NCI-H748 treated with DMSO at 0.1 percent for 48 hours (cell line): ENCODE results near the gene TBC1D3I.
"Not testable (repeated sequence)": the region's sequence is repeated elsewhere in the genome, so short reads cannot be mapped to it uniquely, and the experiment has no call there.

Source experiments
- DNase-seq: peaks from one replicate; lab custom pipeline; 2025; lab: John Stamatoyannopoulos, UW

The TBC1D3I gene

DNA sequence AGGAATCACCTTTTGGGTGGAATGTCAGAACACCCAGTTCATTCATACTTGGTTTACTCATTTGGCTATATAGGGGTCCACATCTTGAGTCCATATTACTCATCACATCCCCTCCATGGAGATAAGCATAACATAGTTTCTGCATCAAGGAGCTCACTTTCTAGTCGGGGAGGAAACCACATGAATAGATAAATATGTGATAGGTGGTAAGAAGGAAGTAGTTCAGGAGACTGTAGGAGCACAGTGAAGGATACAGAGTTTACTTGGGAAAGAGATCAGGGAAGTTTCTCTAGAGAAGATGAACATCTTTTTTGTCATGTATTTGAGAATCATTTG is 57.9 kb downstream of the TBC1D3I start:
- DNase-seq = not testable (repeated sequence)

DNA sequence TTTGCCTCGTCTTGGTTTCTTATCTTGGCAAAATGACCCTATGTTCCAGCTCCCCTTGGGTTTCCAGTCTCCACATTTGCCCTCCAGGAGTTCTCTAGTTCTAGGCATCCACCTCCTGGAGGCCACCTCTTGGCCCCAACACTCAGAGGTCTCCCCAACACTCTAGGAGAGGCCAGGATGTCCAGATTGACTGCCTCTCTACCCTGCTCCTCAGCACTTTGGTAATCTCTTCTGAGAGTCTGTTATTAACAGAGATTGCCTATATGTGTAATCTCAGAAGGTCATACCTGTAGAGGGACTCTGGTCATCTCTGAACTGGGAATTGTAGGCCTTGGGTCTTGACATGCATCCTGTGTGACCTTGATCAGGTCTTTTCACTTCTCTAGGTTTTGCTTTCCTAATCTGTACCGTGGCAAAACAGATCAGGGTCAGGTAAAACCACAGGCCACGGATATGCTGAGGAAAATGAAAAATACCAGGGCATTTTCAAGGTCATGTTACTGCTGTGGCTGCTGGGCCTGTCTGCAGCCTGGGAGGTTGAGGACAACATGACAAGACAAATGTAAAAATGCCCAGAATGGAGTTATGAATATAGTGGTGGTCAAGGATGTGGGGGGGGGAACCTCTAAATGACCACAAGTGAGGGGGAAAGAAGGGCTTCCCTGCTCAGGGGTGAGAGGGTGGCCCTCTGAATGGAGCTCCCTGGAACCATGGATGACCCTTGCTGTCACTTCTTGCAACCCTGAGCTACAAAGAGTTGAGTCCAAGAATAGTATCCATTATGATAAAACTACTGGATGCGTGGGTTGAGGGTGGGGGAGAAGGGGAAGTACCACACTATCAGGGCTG is 58.5 kb downstream of the TBC1D3I start:
- DNase-seq = no peak

DNA sequence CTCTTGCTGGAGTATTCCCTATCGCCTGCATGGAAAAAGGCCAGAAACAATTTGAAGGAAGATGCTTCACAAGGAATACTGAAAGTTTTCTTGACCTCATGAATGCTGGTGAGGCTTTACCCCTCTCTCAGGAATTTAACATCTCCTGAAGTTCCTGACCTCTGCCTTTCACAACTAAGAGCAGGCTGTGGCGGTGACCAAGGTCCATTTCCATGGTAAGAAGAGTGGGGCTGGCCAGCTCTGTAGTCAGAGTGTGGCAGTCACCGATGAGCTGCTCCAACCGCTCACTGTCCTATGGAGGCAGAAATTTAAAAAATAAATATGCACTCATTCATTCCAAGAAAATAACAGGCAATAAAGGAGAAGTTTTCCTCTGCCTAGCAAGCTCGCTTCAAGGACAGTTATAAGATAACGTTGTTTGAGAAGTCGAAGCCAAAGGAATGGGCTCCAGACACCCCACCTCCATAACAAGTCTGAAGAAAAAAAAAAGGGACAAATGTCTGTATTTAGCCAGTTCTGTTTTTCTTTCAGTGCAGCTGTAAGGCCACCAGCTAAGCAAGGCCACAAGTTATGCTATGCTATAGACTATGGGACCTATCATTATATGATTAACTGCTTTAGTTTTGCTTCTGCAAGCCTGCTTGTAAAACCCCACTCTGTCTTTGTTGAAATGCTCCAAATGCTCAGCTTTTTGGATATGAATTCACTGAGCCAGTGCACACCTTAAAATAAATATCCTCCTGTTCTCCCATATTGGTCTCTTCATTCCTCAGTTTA is 59.5 kb downstream of the TBC1D3I start:
- no peak for DNase-seq
